A549 (cell line): ENCODE measurements around the gene SV2C. TPM values are rescaled to one million over a fixed set of nuclear protein-coding genes. Genes with fewer than 3 reads are reported as not detected.

Source experiments
- ATAC-seq, 2 experiments: fragments of 200-7000 bp in 1 of 2; fragments of >200 bp in 1 of 2; cut with Nextera tagmentation in 1 of 2; cut with Tn5 transposase in 1 of 2; 3 replicates each; pipeline versions ENCODE4 v1.8.0 to v1.9.1; 2018 to 2020; ENCODE audit warnings: mild to moderate bottlenecking in 1 of 2, moderate library complexity in 1 of 2
- CTCF ChIA-PET: fragments of 300-600 bp; sonication (Branson Sonifier 250); formaldehyde crosslinking; extraction: SDS; loops from one replicate; lab custom pipeline; 2021; ENCODE audit warnings: antibody characterized with exemption, inconsistent platforms; lab: Yijun Ruan, JAX
- POLR2A ChIA-PET: fragments of 350-600 bp; formaldehyde crosslinking; extraction: SDS; loops from one replicate; lab custom pipeline; 2021; ENCODE audit warnings: antibody characterized with exemption, inconsistent platforms; lab: Yijun Ruan, JAX
- DNase-seq, 2 experiments: peaks; one replicate each; pipeline versions ENCODE4 v3.0.0 to v3.0.0-alpha.2; 2011 to 2016; ENCODE audit warnings: low read depth in 1 of 2, low spot score in 1 of 2
- FAIRE-seq: peaks from 2 replicates; lab custom pipeline; 2011; peaks lifted over from hg19 to GRCh38; lab: Jason Lieb, UNC
- H3K27ac ChIP-seq, 2 experiments: fragments of >200 bp; sonication (Bioruptor Twin); formaldehyde crosslinking; 3 replicates each; pipeline ENCODE4 v1.5.1; 2016 to 2017
- H3K4me1 ChIP-seq: fragments of >200 bp; sonication (Bioruptor Twin); formaldehyde crosslinking; 3 replicates; pipeline ENCODE4 v1.6.1; 2016
- H3K4me2 ChIP-seq: fragments of >200 bp; sonication (Bioruptor Twin); formaldehyde crosslinking; 3 replicates; pipeline ENCODE4 v1.6.1; 2016
- H3K4me3 ChIP-seq: fragments of >200 bp; sonication (Bioruptor Twin); formaldehyde crosslinking; 3 replicates; pipeline ENCODE4 v1.5.1; 2016
- H3K9me3 ChIP-seq: fragments of >200 bp; sonication (Bioruptor Twin); formaldehyde crosslinking; 3 replicates; pipeline ENCODE4 v1.6.1; 2016
- CBX2 ChIP-seq: fragments of 200-600 bp; sonication (generic); IDR thresholded peaks from 2 replicates; pipeline ENCODE4 v1.6.1; 2016; ENCODE audit warnings: low read depth, mild to moderate bottlenecking, borderline replicate concordance
- CBX8 ChIP-seq: fragments of 200-600 bp; sonication (generic); IDR thresholded peaks from 2 replicates; pipeline ENCODE4 v1.6.1; 2016
- CHD2 ChIP-seq: fragments of 150-350 bp; IDR thresholded peaks from 2 replicates; pipeline ENCODE4 v1.6.1; 2014; ENCODE audit warnings: low read length; ENCODE audit not compliant: partially characterized antibody
- FOSL2 ChIP-seq, 2 experiments: fragments of 450-650 bp in 1 of 2; fragments of >200 bp in 1 of 2; sonication (Bioruptor Twin) in 1 of 2; formaldehyde crosslinking; IDR thresholded peaks; 2 replicates each; pipeline versions ENCODE4 v1.5.0 to v1.6.1; 2016 to 2020; ENCODE audit warnings: mild to moderate bottlenecking in 1 of 2, moderate library complexity in 1 of 2
- HDAC2 ChIP-seq: fragments of 200-600 bp; sonication (generic); IDR thresholded peaks from 2 replicates; pipeline ENCODE4 v1.6.1; 2016
- HEYL ChIP-seq: fragments of 250-450 bp; sonication (Bioruptor Pico); IDR thresholded peaks from 2 replicates; pipeline ENCODE4 v1.8.0; 2021; ENCODE audit warnings: mild to moderate bottlenecking, moderate library complexity
- HOXA7 ChIP-seq: fragments of 250-450 bp; sonication (Bioruptor Pico); IDR thresholded peaks from 2 replicates; pipeline ENCODE4 v1.5.0; 2020; ENCODE audit warnings: mild to moderate bottlenecking, moderate library complexity
- HOXB13 ChIP-seq: fragments of 250-450 bp; sonication (Bioruptor Pico); IDR thresholded peaks from 2 replicates; pipeline ENCODE4 v1.5.0; 2020; ENCODE audit warnings: low read depth, mild to moderate bottlenecking, moderate library complexity
- JUN ChIP-seq, 2 experiments: fragments of >200 bp; sonication (Bioruptor Twin); formaldehyde crosslinking; IDR thresholded peaks; 2 replicates in 1 of 2; 3 replicates in 1 of 2; pipeline ENCODE4 v1.6.1; 2016 to 2017
- KDM1A ChIP-seq: fragments of 200-600 bp; sonication (generic); IDR thresholded peaks from 2 replicates; pipeline ENCODE4 v1.6.1; 2016; ENCODE audit warnings: low read depth, mild to moderate bottlenecking
- KDM5A ChIP-seq: fragments of 200-600 bp; sonication (generic); IDR thresholded peaks from 2 replicates; pipeline ENCODE4 v1.6.1; 2016; ENCODE audit warnings: antibody characterized with exemption, mild to moderate bottlenecking
- MAZ ChIP-seq: fragments of 150-350 bp; IDR thresholded peaks from 2 replicates; pipeline ENCODE4 v1.6.1; 2014; ENCODE audit warnings: antibody characterized with exemption, low read depth, low read length, borderline replicate concordance
- PHF8 ChIP-seq: fragments of 200-600 bp; sonication (generic); IDR thresholded peaks from 2 replicates; pipeline ENCODE4 v1.6.1; 2016; ENCODE audit warnings: low read depth, mild to moderate bottlenecking, antibody characterized with exemption, moderate library complexity, borderline replicate concordance
- POLR2A ChIP-seq: IDR thresholded peaks from 2 replicates; pipeline ENCODE4 v1.6.1; 2012; ENCODE audit warnings: mild to moderate bottlenecking, low read length
- RAD21 ChIP-seq, 2 experiments: fragments of >200 bp in 1 of 2; sonication (Bioruptor Twin) in 1 of 2; formaldehyde crosslinking in 1 of 2; IDR thresholded peaks in 1 of 2; conservative IDR thresholded peaks in 1 of 2; 2 replicates in 1 of 2; 3 replicates in 1 of 2; pipeline ENCODE4 v1.6.1; 2012 to 2018; ENCODE audit warnings: inconsistent platforms in 1 of 2
- RARB ChIP-seq: fragments of 250-450 bp; sonication (Bioruptor Pico); IDR thresholded peaks from 2 replicates; pipeline ENCODE4 v1.8.0; 2021; ENCODE audit warnings: mild to moderate bottlenecking, moderate library complexity
- RFX5 ChIP-seq: fragments of 450-650 bp; IDR thresholded peaks from 2 replicates; pipeline ENCODE4 v1.7.1; 2014; ENCODE audit warnings: antibody characterized with exemption, mild to moderate bottlenecking, moderate library complexity
- SREBF2 ChIP-seq: fragments of 450-650 bp; IDR thresholded peaks from 2 replicates; pipeline ENCODE4 v1.6.1; 2014; ENCODE audit warnings: mild to moderate bottlenecking, moderate library complexity
- TFCP2L1 ChIP-seq: fragments of 250-450 bp; sonication (Bioruptor Pico); IDR thresholded peaks from 2 replicates; pipeline ENCODE4 v1.5.0; 2021; ENCODE audit warnings: mild to moderate bottlenecking
- TP53 ChIP-seq: fragments of 250-450 bp; sonication (Bioruptor Pico); IDR thresholded peaks from 2 replicates; pipeline ENCODE4 v1.5.0; 2021; ENCODE audit warnings: mild to moderate bottlenecking, moderate library complexity
- WGBS: methylation state at CpG from one replicate; pipeline ENCODE4 v1.1.6; 2017; ENCODE audit errors: missing lambda C conversion rate; 5-methylcytosine and 5-hydroxymethylcytosine counted together
- polyA plus RNA-seq, 4 experiments: library from polyadenylated mRNA; depleted of rRNA in 3 of 4; stranded (reverse); fragments of >200 nt; fragmentation: RNase III in 1 of 4; extraction: RNeasy Plus Mini Kit Qiagen cat#74134 plus additional on column Dnase treatment in 1 of 4; gene quantifications; 2 replicates in 3 of 4; 3 replicates in 1 of 4; pipeline ENCODE4 v1.2.3, GENCODE V29; 2011 to 2017
- TF ChIP-seq, protein P1 (sequence below): fragments of 250-450 bp; sonication (Bioruptor Pico); IDR thresholded peaks from 2 replicates; pipeline ENCODE4 v1.5.0; 2021; ENCODE audit warnings: mild to moderate bottlenecking, moderate library complexity, borderline replicate concordance
- TF ChIP-seq, protein P2 (sequence below): fragments of >200 bp; sonication (Bioruptor Twin); formaldehyde crosslinking; IDR thresholded peaks from 3 replicates; pipeline ENCODE4 v1.6.1; 2016
- TF ChIP-seq, protein P3 (sequence below): fragments of >200 bp; sonication (Bioruptor Twin); formaldehyde crosslinking; IDR thresholded peaks from 2 replicates; pipeline ENCODE4 v1.6.1; 2016

SV2C gene
- polyA plus RNA-seq, 2 of the 4 experiments (the other 2 are of a cell fraction), result not detected

DNA sequence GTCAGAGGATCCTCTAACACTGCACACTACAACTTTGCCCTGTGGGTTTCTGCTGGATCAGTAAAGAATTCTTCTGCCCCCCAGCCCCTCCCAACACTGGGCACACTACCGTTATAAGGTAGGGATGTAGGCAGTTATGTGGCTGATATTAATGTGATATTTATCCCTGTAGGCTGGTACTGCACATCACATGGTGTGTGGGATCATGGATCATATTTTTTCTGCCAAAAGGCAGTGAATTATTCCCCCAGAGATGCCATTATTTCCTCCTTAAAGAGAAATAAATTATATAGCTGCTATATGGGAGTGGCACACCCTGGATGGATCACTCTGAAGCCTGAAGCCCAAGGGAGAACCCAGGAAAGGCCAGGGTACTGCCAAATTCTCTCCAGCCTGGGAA lies 69.5 kb downstream of the SV2C start (continued):
- TF ChIP-seq, protein P1, sequence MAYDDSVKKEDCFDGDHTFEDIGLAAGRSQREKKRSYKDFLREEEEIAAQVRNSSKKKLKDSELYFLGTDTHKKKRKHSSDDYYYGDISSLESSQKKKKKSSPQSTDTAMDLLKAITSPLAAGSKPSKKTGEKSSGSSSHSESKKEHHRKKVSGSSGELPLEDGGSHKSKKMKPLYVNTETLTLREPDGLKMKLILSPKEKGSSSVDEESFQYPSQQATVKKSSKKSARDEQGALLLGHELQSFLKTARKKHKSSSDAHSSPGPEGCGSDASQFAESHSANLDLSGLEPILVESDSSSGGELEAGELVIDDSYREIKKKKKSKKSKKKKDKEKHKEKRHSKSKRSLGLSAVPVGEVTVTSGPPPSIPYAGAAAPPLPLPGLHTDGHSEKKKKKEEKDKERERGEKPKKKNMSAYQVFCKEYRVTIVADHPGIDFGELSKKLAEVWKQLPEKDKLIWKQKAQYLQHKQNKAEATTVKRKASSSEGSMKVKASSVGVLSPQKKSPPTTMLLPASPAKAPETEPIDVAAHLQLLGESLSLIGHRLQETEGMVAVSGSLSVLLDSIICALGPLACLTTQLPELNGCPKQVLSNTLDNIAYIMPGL (CRISPR knock-in tag), result no peak
- TF ChIP-seq JUN (IDR thresholded peaks at IDR 0.05), result no peak
- no peak for TF ChIP-seq TP53

DNA sequence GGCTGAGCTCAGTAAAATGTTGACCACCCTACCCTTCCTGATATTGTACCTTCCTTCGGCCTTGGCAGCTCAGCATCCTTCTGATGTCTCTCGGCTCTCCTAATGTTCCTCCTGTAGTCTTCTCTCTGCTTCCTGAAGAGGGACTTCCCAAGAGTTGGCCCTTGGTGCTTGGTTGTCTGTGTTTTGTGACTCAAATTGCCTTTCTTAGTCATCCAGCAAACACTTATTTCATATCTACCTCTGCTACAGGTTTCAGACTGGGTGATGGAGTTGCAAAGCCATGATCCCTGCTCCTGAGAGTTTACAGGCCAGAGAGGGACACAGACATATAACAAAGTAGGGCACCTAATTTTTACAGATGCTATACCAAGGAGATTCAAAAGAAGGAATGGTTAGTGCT lies 70.1 kb downstream of the SV2C start:
- POLR2A ChIA-PET, result no interaction called here
- WGBS, result 5% methylated on average over 2 of the region's 2 CpGs
- ATAC-seq, result no peak

DNA sequence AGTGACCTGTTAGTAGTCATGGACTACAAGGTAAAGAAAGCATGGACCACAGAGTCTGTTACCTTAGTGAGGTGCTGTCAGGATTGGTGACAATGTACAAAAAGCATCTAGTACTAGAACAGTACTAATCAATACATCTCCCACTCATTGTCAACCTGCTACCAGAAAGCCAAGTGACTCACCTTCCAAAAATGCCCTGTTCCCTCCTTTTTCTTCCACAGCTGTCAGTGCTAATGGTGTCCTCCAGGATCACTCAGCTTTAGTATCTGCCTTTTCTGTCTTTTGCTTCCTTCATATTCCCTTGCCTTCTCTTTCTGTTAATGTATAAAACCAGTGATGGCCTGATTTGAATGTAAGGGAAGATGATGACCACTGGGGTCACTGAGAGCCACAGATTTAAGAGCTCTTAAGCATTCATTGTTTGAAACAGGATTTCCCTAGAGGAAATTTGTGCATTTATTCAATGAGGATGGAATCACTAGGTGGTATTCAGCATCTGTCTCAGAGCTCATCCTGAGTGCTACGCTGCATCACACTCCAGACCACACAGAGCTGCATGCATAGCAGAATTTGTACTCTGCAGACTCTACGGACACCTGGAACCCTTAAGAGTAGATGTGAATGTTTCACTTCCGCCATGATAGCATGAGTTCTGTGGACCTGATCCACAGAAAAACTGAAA lies 71.0 kb downstream of the SV2C start:
- Histone ChIP-seq H3K9me3 (no peaks in the 10 kb centered on the region), H3K4me3 (no peak overlapping the region), H3K4me1 (no peaks in the 10 kb centered on the region)
- ChIA-PET CTCF (interaction anchor here (1.0 to 1.3 kb wide), 3 partner anchors 10 to 21 kb away, joined by 3 read pairs; no protein-coding TSS in a partner anchor), POLR2A (no interaction called here)
- ATAC-seq, result no peak
- 12% methylated on average over 3 of the region's 3 CpGs for WGBS
- no peak for FAIRE-seq
- TF ChIP-seq JUN (IDR thresholded peaks at IDR 0.05) (no peak), TFCP2L1 (CRISPR knock-in tag) (no peak)
- TF ChIP-seq, all 56 proteins: peak for 0
- DNase-seq, result no peak
- Histone ChIP-seq H3K27ac (no peak overlapping the region), H3K4me2 (no peak overlapping the region)

More for the DNA sequence above, 70.1 kb downstream of the SV2C start:
- Histone ChIP-seq H3K27ac (no peak overlapping the region), H3K4me1 (no peaks in the 10 kb centered on the region), H3K9me3 (no peaks in the 10 kb centered on the region), H3K4me3 (no peak overlapping the region), H3K4me2 (no peak overlapping the region)
- DNase-seq, result no peak
- CTCF ChIA-PET, result interaction anchor here (0.8 to 1.2 kb wide), 2 partner anchors 14 to 22 kb away, joined by 3 read pairs; no protein-coding TSS in a partner anchor
- TF ChIP-seq CBX2 (no peak), PHF8 (no peak)
- FAIRE-seq, result no peak

DNA sequence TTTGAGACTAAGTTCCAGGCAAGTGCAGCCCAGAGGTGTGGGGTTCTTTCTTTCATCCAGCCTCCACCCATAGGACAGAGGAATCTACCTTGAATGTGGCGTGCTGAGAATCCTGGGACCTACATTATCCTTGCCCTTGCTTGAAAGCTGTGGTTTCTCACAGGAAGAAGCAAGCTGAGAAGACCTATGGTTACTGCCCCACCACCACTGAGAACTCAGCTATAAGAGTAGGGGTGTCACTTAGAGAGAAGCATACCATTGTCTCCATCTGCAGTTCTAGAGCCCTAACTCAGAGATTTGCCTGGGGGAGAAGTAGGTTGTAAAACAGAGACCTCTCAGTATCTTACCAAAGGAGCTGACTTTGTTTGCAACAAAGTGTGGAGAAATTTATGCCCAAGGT lies 72.4 kb downstream of the SV2C start:
- FAIRE-seq, result no peak
- CTCF ChIA-PET, result interaction anchor here (1.2 to 1.7 kb wide), 3 partner anchors 11 to 101 kb away, joined by 4 read pairs; no protein-coding TSS in a partner anchor

More for the DNA sequence above, 72.4 kb downstream of the SV2C start:
- TF ChIP-seq, protein P2, sequence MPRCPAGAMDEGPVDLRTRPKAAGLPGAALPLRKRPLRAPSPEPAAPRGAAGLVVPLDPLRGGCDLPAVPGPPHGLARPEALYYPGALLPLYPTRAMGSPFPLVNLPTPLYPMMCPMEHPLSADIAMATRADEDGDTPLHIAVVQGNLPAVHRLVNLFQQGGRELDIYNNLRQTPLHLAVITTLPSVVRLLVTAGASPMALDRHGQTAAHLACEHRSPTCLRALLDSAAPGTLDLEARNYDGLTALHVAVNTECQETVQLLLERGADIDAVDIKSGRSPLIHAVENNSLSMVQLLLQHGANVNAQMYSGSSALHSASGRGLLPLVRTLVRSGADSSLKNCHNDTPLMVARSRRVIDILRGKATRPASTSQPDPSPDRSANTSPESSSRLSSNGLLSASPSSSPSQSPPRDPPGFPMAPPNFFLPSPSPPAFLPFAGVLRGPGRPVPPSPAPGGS, result no peak
- TF ChIP-seq CBX8, result no peak
- TF ChIP-seq POLR2A, result no peak
- TF ChIP-seq PHF8, result no peak
- TF ChIP-seq KDM5A, result no peak
- TF ChIP-seq MAZ, result no peak
- TF ChIP-seq HOXA7, result no peak
- TF ChIP-seq HEYL (CRISPR knock-in tag), result no peak
- no peak for TF ChIP-seq JUN (IDR thresholded peaks at IDR 0.05)
- TF ChIP-seq SREBF2, result no peak
- TF ChIP-seq KDM1A, result no peak
- TF ChIP-seq FOSL2 (IDR thresholded peaks at IDR 0.05), result no peak
- no peak for TF ChIP-seq FOSL2 (CRISPR knock-in tag; IDR thresholded peaks at IDR 0.05)
- TF ChIP-seq RARB (CRISPR knock-in tag), result no peak
- TF ChIP-seq, protein P3, sequence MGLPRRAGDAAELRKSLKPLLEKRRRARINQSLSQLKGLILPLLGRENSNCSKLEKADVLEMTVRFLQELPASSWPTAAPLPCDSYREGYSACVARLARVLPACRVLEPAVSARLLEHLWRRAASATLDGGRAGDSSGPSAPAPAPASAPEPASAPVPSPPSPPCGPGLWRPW, result no peak
- no peak for TF ChIP-seq HDAC2
- TF ChIP-seq RFX5, result no peak
- TF ChIP-seq RAD21 (conservative IDR thresholded peaks at IDR 0.05 in 1 of 2, IDR thresholded peaks at IDR 0.05 in 1 of 2), result no peak
- no peak for TF ChIP-seq CHD2
- TF ChIP-seq HOXB13 (CRISPR knock-in tag), result no peak
- H3K27ac ChIP-seq, result no peak overlapping the region
- H3K4me2 ChIP-seq, result no peak overlapping the region
- no peak for ATAC-seq
- no peak for DNase-seq
- WGBS, result 0% methylated on average over 1 of the region's 1 CpG
- no peaks in the 10 kb centered on the region for H3K9me3 ChIP-seq
- H3K4me1 ChIP-seq, result no peaks in the 10 kb centered on the region
- no peak overlapping the region for H3K4me3 ChIP-seq
- POLR2A ChIA-PET, result interaction anchor here (0.7 kb wide), 1 partner anchor 68 kb away, joined by 9 read pairs; no protein-coding TSS in a partner anchor
